Measurements from ENCODE around the gene UBE2E1.

The UBE2E1 gene

GRCh38 chr3:23919628-23920027, 113.9 kb downstream of the UBE2E1 start:
- Histone ChIP-seq H3K9ac (ENCODE audit: insufficient read length) (no peak overlapping the region), H3K4me3 (no peak overlapping the region; the same call in 1 of the 2 replicates), H3K9me3 (ENCODE audit: low read depth, low read length) (no peaks in the 10 kb centered on the region), H3K36me3 (ENCODE audit: insufficient read depth, low read length) (peaks cover 27% of the 10 kb centered on the region), H3K27ac (no peak overlapping the region)
- DNase-seq (ENCODE audit: low read depth, low spot score): no peak
- TF ChIP-seq POLR2AphosphoS5 (IDR thresholded peaks at IDR 0.05; ENCODE audit: borderline replicate concordance, low read depth, low read length) (no peak), FOXP2 (optimal IDR thresholded peaks at IDR 0.05; ENCODE audit: control extremely low read depth, extremely low read length, insufficient read depth) (no peak), EZH2 (IDR thresholded peaks at IDR 0.05) (no peak)

DNA sequence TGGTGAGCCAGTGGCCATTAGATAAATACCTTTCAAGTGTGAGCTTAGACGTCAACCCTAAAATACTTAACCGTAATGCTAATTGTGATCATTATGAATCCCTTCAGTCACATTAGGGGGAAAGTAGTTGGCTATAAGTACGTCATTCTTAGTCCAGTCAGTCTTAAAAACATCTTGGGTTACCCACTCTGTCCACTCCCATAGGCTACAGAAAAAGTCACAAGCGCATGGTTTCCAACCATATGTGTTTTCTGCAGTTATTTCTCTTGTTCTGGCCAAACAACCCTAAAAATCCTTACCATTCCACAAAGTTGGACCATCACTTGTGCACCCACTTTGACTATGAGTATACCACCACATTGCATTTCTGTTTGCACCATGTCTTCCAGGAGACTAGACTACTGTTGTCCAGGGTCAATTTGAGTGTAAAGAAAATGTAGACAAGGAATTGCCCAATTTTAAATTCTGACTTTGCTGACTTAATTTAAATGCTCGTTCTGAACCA, 114.4 kb downstream of the UBE2E1 start:
- peak overlapping the region; percentile 50; the same call in 1 of the 2 replicates for H3K27ac ChIP-seq
- no peak overlapping the region for H3K9ac ChIP-seq (ENCODE audit: insufficient read length)
- TF ChIP-seq EZH2 (IDR thresholded peaks at IDR 0.05) (no peak), POLR2AphosphoS5 (IDR thresholded peaks at IDR 0.05; ENCODE audit: borderline replicate concordance, low read depth, low read length) (0 out of 2 replicates have a peak, but pooled peaks have one; percentile 35), FOXP2 (optimal IDR thresholded peaks at IDR 0.05; ENCODE audit: control extremely low read depth, extremely low read length, insufficient read depth) (no peak)
- H3K36me3 ChIP-seq (ENCODE audit: insufficient read depth, low read length): peaks cover 27% of the 10 kb centered on the region
- no peak overlapping the region; the same call in 1 of the 2 replicates for H3K4me3 ChIP-seq
- no peak for DNase-seq (ENCODE audit: low read depth, low spot score)
- no peaks in the 10 kb centered on the region for H3K9me3 ChIP-seq (ENCODE audit: low read depth, low read length)

DNA sequence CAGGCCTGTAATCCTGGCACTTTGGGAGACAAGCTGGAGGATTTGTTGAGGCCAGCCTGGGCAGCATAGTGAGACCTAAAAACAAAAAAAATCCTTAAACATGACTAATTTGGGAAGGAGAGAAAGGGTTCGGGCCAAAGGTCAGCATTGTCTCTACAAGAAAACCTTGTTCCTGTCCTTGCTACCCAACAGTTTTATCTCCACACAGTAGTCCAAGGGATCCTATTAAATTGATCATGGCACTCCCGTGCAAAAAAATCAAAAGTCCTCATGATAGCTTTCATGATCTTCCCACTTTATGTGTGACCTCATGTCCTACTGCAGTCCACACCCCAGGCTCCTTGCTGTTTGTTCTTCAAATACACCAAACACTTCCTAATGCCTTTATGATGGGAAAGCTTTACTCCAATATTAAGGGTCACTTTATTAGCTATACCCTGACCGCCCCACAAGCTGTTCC, 115.3 kb downstream of the UBE2E1 start:
- DNase-seq (ENCODE audit: low read depth, low spot score): no peak
- TF ChIP-seq EZH2 (IDR thresholded peaks at IDR 0.05) (no peak), POLR2AphosphoS5 (IDR thresholded peaks at IDR 0.05; ENCODE audit: borderline replicate concordance, low read depth, low read length) (peak; percentile 48; the same call in 1 of the 2 replicates)
- H3K9me3 ChIP-seq (ENCODE audit: low read depth, low read length): no peaks in the 10 kb centered on the region
- H3K4me3 ChIP-seq: no peak overlapping the region
- H3K27ac ChIP-seq: peak overlapping the region; percentile 50; the same call in 1 of the 2 replicates
- H3K36me3 ChIP-seq (ENCODE audit: insufficient read depth, low read length): peaks cover 27% of the 10 kb centered on the region
- no peak overlapping the region for H3K9ac ChIP-seq (ENCODE audit: insufficient read length)

GRCh38 chr3:23923786-23924185, 118.0 kb downstream of the UBE2E1 start:
- no peak overlapping the region for H3K4me3 ChIP-seq
- TF ChIP-seq EZH2 (IDR thresholded peaks at IDR 0.05): no peak
- no peak for TF ChIP-seq POLR2AphosphoS5 (IDR thresholded peaks at IDR 0.05; ENCODE audit: borderline replicate concordance, low read depth, low read length)
- no peak for TF ChIP-seq FOXP2 (optimal IDR thresholded peaks at IDR 0.05; ENCODE audit: control extremely low read depth, extremely low read length, insufficient read depth)
- H3K36me3 ChIP-seq (ENCODE audit: insufficient read depth, low read length): peaks cover 15% of the 10 kb centered on the region
- no peak overlapping the region for H3K9ac ChIP-seq (ENCODE audit: insufficient read length)
- H3K9me3 ChIP-seq (ENCODE audit: low read depth, low read length): no peaks in the 10 kb centered on the region
- no peak for DNase-seq (ENCODE audit: low read depth, low spot score)
- H3K27ac ChIP-seq: no peak overlapping the region

DNA sequence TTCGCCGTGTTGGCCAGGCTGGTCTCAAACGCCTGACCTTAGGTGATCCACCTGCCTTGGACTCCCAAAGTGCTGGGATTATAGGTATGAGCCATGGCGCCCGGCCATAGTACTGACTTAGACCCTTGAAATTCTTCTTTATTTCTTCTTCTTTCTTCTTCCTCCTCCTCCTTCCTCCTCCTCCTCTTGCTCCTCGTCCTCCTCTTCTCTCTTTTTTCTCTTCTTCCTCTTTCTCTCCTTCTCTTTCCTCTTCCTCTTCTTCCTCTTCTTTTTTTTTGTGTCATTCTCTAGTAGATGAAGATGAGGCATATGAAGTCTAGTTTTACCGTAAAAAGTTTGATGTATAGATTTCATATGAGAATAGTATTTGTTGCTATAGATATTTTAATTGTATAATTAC, 120.5 kb downstream of the UBE2E1 start:
- Histone ChIP-seq H3K27ac (no peak overlapping the region), H3K9me3 (ENCODE audit: low read depth, low read length) (no peaks in the 10 kb centered on the region), H3K9ac (ENCODE audit: insufficient read length) (no peak overlapping the region), H3K4me3 (no peak overlapping the region), H3K36me3 (ENCODE audit: insufficient read depth, low read length) (no peaks in the 10 kb centered on the region; the same call in 1 of the 2 replicates)
- DNase-seq (ENCODE audit: low read depth, low spot score): no peak
- no peak for TF ChIP-seq EZH2 (IDR thresholded peaks at IDR 0.05)
- no peak for TF ChIP-seq FOXP2 (optimal IDR thresholded peaks at IDR 0.05; ENCODE audit: control extremely low read depth, extremely low read length, insufficient read depth)
- TF ChIP-seq POLR2AphosphoS5 (IDR thresholded peaks at IDR 0.05; ENCODE audit: borderline replicate concordance, low read depth, low read length): no peak

DNA sequence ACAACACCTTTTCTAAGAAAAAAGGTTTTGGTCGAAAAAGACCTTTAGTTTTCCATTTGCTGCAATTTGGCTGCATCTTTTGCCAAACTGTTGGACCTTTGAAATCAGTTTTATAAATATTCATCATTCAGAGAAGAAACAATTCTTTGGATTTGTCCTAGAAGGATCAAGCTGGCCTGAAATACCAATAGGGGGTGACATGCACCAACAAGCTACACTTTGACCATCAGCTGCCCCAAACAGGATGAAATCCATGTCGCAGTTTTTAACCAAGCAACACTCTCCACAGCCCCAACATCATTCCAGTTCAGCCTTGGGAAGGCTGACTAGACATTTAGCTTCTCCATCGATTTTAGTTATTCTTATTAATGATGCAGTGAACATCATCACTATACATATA, 121.0 kb downstream of the UBE2E1 start:
- DNase-seq (ENCODE audit: low read depth, low spot score): no peak
- Histone ChIP-seq H3K27ac (no peak overlapping the region), H3K9ac (ENCODE audit: insufficient read length) (no peak overlapping the region), H3K36me3 (ENCODE audit: insufficient read depth, low read length) (no peaks in the 10 kb centered on the region; the same call in 1 of the 2 replicates), H3K9me3 (ENCODE audit: low read depth, low read length) (no peaks in the 10 kb centered on the region), H3K4me3 (no peak overlapping the region)
- no peak for TF ChIP-seq POLR2AphosphoS5 (IDR thresholded peaks at IDR 0.05; ENCODE audit: borderline replicate concordance, low read depth, low read length)
- TF ChIP-seq FOXP2 (optimal IDR thresholded peaks at IDR 0.05; ENCODE audit: control extremely low read depth, extremely low read length, insufficient read depth): no peak
- TF ChIP-seq EZH2 (IDR thresholded peaks at IDR 0.05): no peak

DNA sequence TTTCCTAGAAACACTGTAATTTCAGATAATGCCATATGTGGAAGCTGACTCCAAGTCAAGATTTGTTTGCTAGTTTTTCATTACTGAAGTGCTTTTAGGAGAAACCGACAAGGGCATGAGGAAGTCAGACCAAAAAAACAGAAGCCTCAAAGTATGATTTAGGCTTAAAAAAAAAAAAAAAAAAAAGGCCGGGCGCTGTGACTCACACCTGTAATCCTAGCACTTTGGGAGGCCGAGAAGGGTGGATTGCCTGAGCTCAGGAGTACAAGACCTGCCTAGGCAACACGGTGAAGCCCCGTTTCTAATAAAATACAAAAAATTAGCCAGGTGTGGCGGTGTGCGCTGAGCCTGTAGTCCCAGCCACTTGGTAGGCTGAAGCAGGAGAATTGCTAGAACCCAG, 122.8 kb downstream of the UBE2E1 start:
- Histone ChIP-seq H3K27ac (no peak overlapping the region), H3K36me3 (ENCODE audit: insufficient read depth, low read length) (no peaks in the 10 kb centered on the region), H3K9me3 (ENCODE audit: low read depth, low read length) (no peaks in the 10 kb centered on the region), H3K9ac (ENCODE audit: insufficient read length) (no peak overlapping the region), H3K4me3 (no peak overlapping the region)
- no peak for TF ChIP-seq POLR2AphosphoS5 (IDR thresholded peaks at IDR 0.05; ENCODE audit: borderline replicate concordance, low read depth, low read length)
- TF ChIP-seq FOXP2 (optimal IDR thresholded peaks at IDR 0.05; ENCODE audit: control extremely low read depth, extremely low read length, insufficient read depth): no peak
- no peak for TF ChIP-seq EZH2 (IDR thresholded peaks at IDR 0.05)
- DNase-seq (ENCODE audit: low read depth, low spot score): no peak

- Histone ChIP-seq H3K36me3 (ENCODE audit: insufficient read depth, low read length) (no peaks in the 10 kb centered on the region), H3K9me3 (ENCODE audit: low read depth, low read length) (no peaks in the 10 kb centered on the region), H3K4me3 (no peak overlapping the region), H3K27ac (no peak overlapping the region), H3K9ac (ENCODE audit: insufficient read length) (no peak overlapping the region)
- TF ChIP-seq FOXP2 (optimal IDR thresholded peaks at IDR 0.05; ENCODE audit: control extremely low read depth, extremely low read length, insufficient read depth): no peak
- TF ChIP-seq POLR2AphosphoS5 (IDR thresholded peaks at IDR 0.05; ENCODE audit: borderline replicate concordance, low read depth, low read length): no peak
- TF ChIP-seq EZH2 (IDR thresholded peaks at IDR 0.05): no peak
- DNase-seq (ENCODE audit: low read depth, low spot score): no peak
Observed at GRCh38 chr3:23931597-23931996, 125.8 kb downstream of the UBE2E1 start.

DNA sequence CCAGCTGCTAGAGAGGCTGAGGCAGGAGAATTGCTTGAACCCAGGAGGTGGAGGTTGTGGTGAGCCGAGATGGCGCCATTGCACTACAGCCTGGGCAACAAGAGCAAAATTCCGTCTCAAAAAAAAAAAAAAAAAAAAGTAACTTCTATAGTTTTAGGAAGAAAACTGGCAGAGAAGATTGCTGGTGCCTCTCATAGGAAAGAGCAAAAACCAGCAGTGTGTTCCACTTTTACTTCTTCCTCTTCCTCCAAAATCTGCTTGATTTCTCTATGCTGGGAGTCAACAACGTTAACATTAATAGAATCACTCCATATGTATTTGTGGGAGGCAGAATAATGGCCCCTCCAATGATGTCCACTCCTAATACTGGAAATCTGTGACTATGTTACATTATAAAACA, 126.8 kb downstream of the UBE2E1 start:
- Histone ChIP-seq H3K9ac (ENCODE audit: insufficient read length) (no peak overlapping the region), H3K36me3 (ENCODE audit: insufficient read depth, low read length) (no peaks in the 10 kb centered on the region), H3K4me3 (no peak overlapping the region), H3K9me3 (ENCODE audit: low read depth, low read length) (no peaks in the 10 kb centered on the region), H3K27ac (no peak overlapping the region)
- no peak for DNase-seq (ENCODE audit: low read depth, low spot score)
- TF ChIP-seq POLR2AphosphoS5 (IDR thresholded peaks at IDR 0.05; ENCODE audit: borderline replicate concordance, low read depth, low read length): no peak
- TF ChIP-seq FOXP2 (optimal IDR thresholded peaks at IDR 0.05; ENCODE audit: control extremely low read depth, extremely low read length, insufficient read depth): no peak
- no peak for TF ChIP-seq EZH2 (IDR thresholded peaks at IDR 0.05)
